OCI-LY7 (cell line): ENCODE measurements around the gene MTERF4. TPM values are rescaled to one million over a fixed set of nuclear protein-coding genes. Genes with fewer than 3 reads are reported as not detected.

Experiments used
- BruUV-seq: library from RNA; stranded (reverse); fragments of 400-500 nt; replicated peaks from 2 replicates; lab custom pipeline; 2021; lab: Mats Ljungman, UMichigan
- CTCF ChIA-PET: fragments of 300-600 bp; sonication (Branson Sonifier 250); formaldehyde crosslinking; loops from one replicate; lab custom pipeline; 2022; ENCODE audit warnings: antibody characterized with exemption; ENCODE audit not compliant: unreplicated experiment; lab: Charles Lee
- POLR2A ChIA-PET: fragments of 300-600 bp; sonication (Branson Sonifier 250); formaldehyde crosslinking; loops from one replicate; lab custom pipeline; 2022; ENCODE audit warnings: antibody characterized with exemption; lab: Charles Lee
- DNase-seq: peaks from one replicate; pipeline ENCODE4 v3.0.0-alpha.2; 2015; ENCODE audit warnings: low spot score
- H2AFZ ChIP-seq: fragments of 200-600 bp; sonication (generic), shearing (Covaris generic); 2 replicates; pipeline ENCODE4 v1.6.1; 2014; ENCODE audit warnings: mild to moderate bottlenecking, antibody characterized with exemption, low read length, moderate library complexity
- H3K27ac ChIP-seq: fragments of 200-600 bp; sonication (generic); 2 replicates; pipeline ENCODE4 v1.5.1; 2014; ENCODE audit warnings: mixed run types, low read depth, mild to moderate bottlenecking, moderate library complexity, low read length, inconsistent platforms; ENCODE audit not compliant: poor library complexity, severe bottlenecking
- H3K36me3 ChIP-seq: fragments of 200-600 bp; sonication (generic); 2 replicates; pipeline ENCODE4 v1.6.1; 2014; ENCODE audit warnings: mild to moderate bottlenecking, antibody characterized with exemption, low read length, moderate library complexity, mixed read lengths; ENCODE audit not compliant: insufficient read depth
- H3K4me1 ChIP-seq: fragments of 200-600 bp; sonication (generic); 2 replicates; pipeline ENCODE4 v1.5.1; 2014; ENCODE audit warnings: mild to moderate bottlenecking, low read length; ENCODE audit not compliant: insufficient read depth, poor library complexity, severe bottlenecking
- H3K4me2 ChIP-seq: fragments of 200-600 bp; sonication (generic); 2 replicates; pipeline ENCODE4 v1.6.1; 2014; ENCODE audit warnings: mild to moderate bottlenecking, low read length
- H3K4me3 ChIP-seq: fragments of 200-600 bp; sonication (generic); 2 replicates; pipeline ENCODE4 v1.5.1; 2014; ENCODE audit warnings: mild to moderate bottlenecking, low read depth, low read length; ENCODE audit not compliant: poor library complexity, severe bottlenecking
- H3K79me2 ChIP-seq: fragments of 200-600 bp; sonication (generic); 2 replicates; pipeline ENCODE4 v1.6.1; 2016; ENCODE audit warnings: low read depth, mild to moderate bottlenecking, low read length, moderate library complexity, mixed read lengths; ENCODE audit not compliant: insufficient read depth
- H3K9me2 ChIP-seq: fragments of 200-600 bp; sonication (generic); 2 replicates; pipeline ENCODE4 v1.6.1; 2016; ENCODE audit warnings: mild to moderate bottlenecking, low read length, mixed read lengths; ENCODE audit not compliant: insufficient read depth
- H3K9me3 ChIP-seq: fragments of 200-600 bp; sonication (generic); 2 replicates; pipeline ENCODE4 v1.6.1; 2014; ENCODE audit warnings: mild to moderate bottlenecking, mixed run types, low read length, mixed read lengths
- H4K20me1 ChIP-seq: fragments of 200-600 bp; sonication (generic); 2 replicates; pipeline ENCODE4 v1.6.1; 2014; ENCODE audit warnings: mild to moderate bottlenecking, antibody characterized with exemption, low read length, moderate library complexity, mixed read lengths; ENCODE audit not compliant: insufficient read depth
- EZH2phosphoT487 ChIP-seq: fragments of 200-600 bp; sonication (generic); IDR thresholded peaks from 2 replicates; pipeline ENCODE4 v1.6.1; 2018; ENCODE audit warnings: low read depth, borderline replicate concordance, mild to moderate bottlenecking, mixed run types, antibody characterized with exemption, low read length, moderate library complexity, mixed read lengths
- intact Hi-C: fragments of 100-400 bp; cut with micrococcal nuclease; formaldehyde crosslinking; loops from one replicate; pipeline ENCODE4 v1.10.0; 2022; ENCODE audit not compliant: unreplicated experiment
- total RNA-seq, 2 experiments: library from RNA; depleted of rRNA in 1 of 2; stranded (reverse); fragments of >200 nt in 1 of 2; shearing (Covaris generic) in 1 of 2; gene quantifications; 2 replicates each; pipeline ENCODE4 v1.2.3, GENCODE V29; 2014 to 2022
- TF ChIP-seq, protein P1 (sequence below): fragments of 200-600 bp; sonication (generic); conservative IDR thresholded peaks from 2 replicates; pipeline ENCODE4 v1.5.1; 2014; ENCODE audit warnings: mild to moderate bottlenecking, antibody characterized with exemption, low read length, moderate library complexity, mixed read lengths

Gene MTERF4
- total RNA-seq, 2 experiments from 2014 or later: 48.2 to 58.9 TPM

- no peak for DNase-seq
- ChIA-PET CTCF (interaction anchor here (0.6 kb wide), 1 partner anchor 1107 kb away, joined by 7 read pairs; no protein-coding TSS in a partner anchor), POLR2A (no interaction called here)
- H3K4me3 ChIP-seq: no peak overlapping the region
- BruUV-seq: no TSS peak
- no peak for TF ChIP-seq EZH2phosphoT487
- TF ChIP-seq, protein P1, sequence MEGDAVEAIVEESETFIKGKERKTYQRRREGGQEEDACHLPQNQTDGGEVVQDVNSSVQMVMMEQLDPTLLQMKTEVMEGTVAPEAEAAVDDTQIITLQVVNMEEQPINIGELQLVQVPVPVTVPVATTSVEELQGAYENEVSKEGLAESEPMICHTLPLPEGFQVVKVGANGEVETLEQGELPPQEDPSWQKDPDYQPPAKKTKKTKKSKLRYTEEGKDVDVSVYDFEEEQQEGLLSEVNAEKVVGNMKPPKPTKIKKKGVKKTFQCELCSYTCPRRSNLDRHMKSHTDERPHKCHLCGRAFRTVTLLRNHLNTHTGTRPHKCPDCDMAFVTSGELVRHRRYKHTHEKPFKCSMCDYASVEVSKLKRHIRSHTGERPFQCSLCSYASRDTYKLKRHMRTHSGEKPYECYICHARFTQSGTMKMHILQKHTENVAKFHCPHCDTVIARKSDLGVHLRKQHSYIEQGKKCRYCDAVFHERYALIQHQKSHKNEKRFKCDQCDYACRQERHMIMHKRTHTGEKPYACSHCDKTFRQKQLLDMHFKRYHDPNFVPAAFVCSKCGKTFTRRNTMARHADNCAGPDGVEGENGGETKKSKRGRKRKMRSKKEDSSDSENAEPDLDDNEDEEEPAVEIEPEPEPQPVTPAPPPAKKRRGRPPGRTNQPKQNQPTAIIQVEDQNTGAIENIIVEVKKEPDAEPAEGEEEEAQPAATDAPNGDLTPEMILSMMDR: no peak
- H3K9me3 ChIP-seq: no peaks in the 10 kb centered on the region
- H4K20me1 ChIP-seq: no peaks in the 10 kb centered on the region
- H3K4me2 ChIP-seq: no peak overlapping the region
- intact Hi-C loops: no loop called here
- no peaks in the 10 kb centered on the region for H3K36me3 ChIP-seq
- no peaks in the 10 kb centered on the region for H3K79me2 ChIP-seq
- no peak overlapping the region for H2AFZ ChIP-seq
- H3K4me1 ChIP-seq: no peaks in the 10 kb centered on the region
- H3K27ac ChIP-seq: no peak overlapping the region
- H3K9me2 ChIP-seq: no peaks in the 10 kb centered on the region
These were observed 36.7 kb downstream of the MTERF4 start for GRCh38 chr2:241065355-241065803.

- Histone ChIP-seq H3K27ac (no peak overlapping the region), H4K20me1 (no peaks in the 10 kb centered on the region), H3K9me2 (no peaks in the 10 kb centered on the region), H3K4me1 (no peaks in the 10 kb centered on the region), H3K4me3 (no peak overlapping the region), H3K4me2 (no peak overlapping the region), H3K36me3 (no peaks in the 10 kb centered on the region), H3K79me2 (no peaks in the 10 kb centered on the region), H3K9me3 (no peaks in the 10 kb centered on the region), H2AFZ (no peak overlapping the region)
- ChIA-PET CTCF (interaction anchor here (0.6 kb wide), 1 partner anchor 1106 kb away, joined by 7 read pairs; no protein-coding TSS in a partner anchor), POLR2A (no interaction called here)
- intact Hi-C loops: no loop called here
- no peak for DNase-seq
- TF ChIP-seq EZH2phosphoT487: no peak
- TF ChIP-seq, protein P1: no peak
- no TSS peak for BruUV-seq
These were observed 37.2 kb downstream of the MTERF4 start for GRCh38 chr2:241064802-241065354.

GRCh38 chr2:241064008-241064801 lies 37.9 kb downstream of the MTERF4 start:
- Histone ChIP-seq H4K20me1 (no peaks in the 10 kb centered on the region), H3K4me1 (no peaks in the 10 kb centered on the region), H3K4me2 (no peak overlapping the region), H3K27ac (no peak overlapping the region), H3K79me2 (no peaks in the 10 kb centered on the region), H3K36me3 (no peaks in the 10 kb centered on the region), H3K4me3 (no peak overlapping the region), H3K9me2 (no peaks in the 10 kb centered on the region), H2AFZ (no peak overlapping the region), H3K9me3 (no peaks in the 10 kb centered on the region)
- intact Hi-C loops: no loop called here
- CTCF ChIA-PET: no interaction called here
- BruUV-seq: no TSS peak
- TF ChIP-seq, protein P1: no peak
- TF ChIP-seq EZH2phosphoT487: no peak
- DNase-seq: no peak
- POLR2A ChIA-PET: no interaction called here
